A673 (cell line): Measurements from ENCODE around the gene CHPF2.

Source experiments
- EZH2 ChIP-seq: fragments of 200-600 bp; sonication (generic); IDR thresholded peaks from 2 replicates; pipeline ENCODE4 v1.6.1; 2017; ENCODE audit warnings: borderline replicate concordance, low read depth, mild to moderate bottlenecking, mixed read lengths, antibody characterized with exemption, low read length; ENCODE audit not compliant: poor library complexity, severe bottlenecking
- TF ChIP-seq, protein P1 (sequence below): fragments of 300-800, 200-600 bp; sonication (generic); conservative IDR thresholded peaks from 2 replicates; pipeline ENCODE4 v1.5.1; 2017; ENCODE audit warnings: low read depth, mild to moderate bottlenecking, antibody characterized with exemption, low read length, moderate library complexity, mixed read lengths

DNA sequence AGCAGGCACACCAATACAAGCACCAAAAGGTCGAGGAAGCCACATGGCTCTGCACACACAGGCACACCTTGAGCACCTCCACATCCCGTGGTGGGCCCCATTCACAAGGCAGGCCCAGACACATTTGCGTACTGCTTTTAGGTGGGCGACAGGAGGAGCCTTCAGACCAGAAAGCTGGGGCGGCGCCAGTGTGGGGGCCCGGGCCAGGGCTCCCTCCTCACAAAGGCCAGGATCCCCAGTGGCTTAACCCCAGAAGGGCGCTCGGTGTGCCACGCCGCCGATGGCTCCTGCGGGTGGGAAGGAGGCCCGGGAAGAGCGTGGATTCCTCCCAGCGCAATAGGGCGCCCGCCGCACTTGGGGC lies 19.0 kb downstream of the CHPF2 start:
- TF ChIP-seq, protein P1, sequence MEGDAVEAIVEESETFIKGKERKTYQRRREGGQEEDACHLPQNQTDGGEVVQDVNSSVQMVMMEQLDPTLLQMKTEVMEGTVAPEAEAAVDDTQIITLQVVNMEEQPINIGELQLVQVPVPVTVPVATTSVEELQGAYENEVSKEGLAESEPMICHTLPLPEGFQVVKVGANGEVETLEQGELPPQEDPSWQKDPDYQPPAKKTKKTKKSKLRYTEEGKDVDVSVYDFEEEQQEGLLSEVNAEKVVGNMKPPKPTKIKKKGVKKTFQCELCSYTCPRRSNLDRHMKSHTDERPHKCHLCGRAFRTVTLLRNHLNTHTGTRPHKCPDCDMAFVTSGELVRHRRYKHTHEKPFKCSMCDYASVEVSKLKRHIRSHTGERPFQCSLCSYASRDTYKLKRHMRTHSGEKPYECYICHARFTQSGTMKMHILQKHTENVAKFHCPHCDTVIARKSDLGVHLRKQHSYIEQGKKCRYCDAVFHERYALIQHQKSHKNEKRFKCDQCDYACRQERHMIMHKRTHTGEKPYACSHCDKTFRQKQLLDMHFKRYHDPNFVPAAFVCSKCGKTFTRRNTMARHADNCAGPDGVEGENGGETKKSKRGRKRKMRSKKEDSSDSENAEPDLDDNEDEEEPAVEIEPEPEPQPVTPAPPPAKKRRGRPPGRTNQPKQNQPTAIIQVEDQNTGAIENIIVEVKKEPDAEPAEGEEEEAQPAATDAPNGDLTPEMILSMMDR = no peak
- no peak for TF ChIP-seq EZH2
